Stimulated activated CD4-positive, alpha-beta T cell treated with anti-CD3 and anti-CD28 coated beads, Interleukin-15, amount 100 ng/mL, for 1 hour (primary cell): ENCODE data around the gene PWP1.

Experiments
- DNase-seq, 2 donors: peaks; one replicate each; pipeline ENCODE4 v3.0.0-alpha.2; 2020; ENCODE audit warnings: low read depth in 1 of 2, low spot score in 1 of 2

PWP1 gene

DNA sequence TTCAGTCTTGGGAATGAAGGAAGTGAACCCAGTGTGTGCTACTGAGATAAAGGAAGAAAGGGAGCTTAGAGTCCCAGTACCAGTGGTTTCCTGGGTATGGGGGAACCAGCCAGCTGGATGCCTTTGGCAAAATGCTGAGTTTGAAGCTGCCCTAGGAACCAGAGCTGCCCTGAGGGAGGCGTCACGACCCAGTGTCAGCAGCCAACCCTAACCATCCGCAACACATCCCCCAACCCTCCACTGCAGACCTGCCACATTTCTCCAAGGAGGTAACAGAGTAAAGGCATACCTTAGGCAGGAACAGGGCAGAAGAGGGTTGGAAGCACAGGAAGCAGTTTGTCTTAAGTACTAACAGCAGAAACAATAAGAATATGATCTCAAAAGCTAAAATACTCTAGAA, 46.8 kb downstream of the PWP1 start:
- DNase-seq = no peak

DNA sequence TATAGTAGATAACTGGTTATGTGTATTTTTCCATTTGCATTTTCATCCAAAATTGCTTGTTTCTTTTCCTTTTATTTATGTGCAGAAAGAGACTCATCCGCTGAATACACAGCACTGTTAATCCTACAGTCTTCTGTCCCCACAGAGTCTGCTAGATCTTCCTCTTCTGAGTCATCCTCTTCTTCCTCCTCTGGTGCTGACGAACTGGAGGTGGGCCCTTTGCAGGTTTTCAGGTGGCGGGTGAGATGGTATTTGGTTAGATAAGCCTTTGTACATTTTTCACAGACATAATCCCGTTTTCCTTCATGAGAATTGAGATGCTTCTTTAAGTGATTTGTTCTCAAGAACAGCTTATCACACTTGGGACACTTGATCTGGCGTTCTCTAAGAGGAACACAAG, 48.5 kb downstream of the PWP1 start:
- no peak for DNase-seq

DNA sequence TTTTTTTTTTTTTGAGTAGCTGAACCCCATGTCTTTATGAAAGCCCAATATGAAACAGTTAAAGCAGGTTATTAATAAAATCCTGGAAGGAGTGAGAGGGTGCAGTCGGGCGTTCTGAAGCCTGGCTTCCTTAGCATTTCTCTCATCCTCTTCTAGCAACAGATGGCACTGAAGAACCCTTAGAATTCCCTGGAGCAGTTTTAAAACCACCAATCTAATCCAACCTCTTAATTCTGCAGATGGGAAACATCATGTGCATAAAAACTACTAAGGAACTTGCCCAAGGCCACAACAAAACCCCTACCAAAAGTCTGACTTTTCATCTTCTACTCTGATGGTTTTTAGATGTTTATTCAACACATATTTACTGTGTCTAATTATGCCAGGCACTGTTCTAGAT, 50.2 kb downstream of the PWP1 start:
- no peak for DNase-seq

DNA sequence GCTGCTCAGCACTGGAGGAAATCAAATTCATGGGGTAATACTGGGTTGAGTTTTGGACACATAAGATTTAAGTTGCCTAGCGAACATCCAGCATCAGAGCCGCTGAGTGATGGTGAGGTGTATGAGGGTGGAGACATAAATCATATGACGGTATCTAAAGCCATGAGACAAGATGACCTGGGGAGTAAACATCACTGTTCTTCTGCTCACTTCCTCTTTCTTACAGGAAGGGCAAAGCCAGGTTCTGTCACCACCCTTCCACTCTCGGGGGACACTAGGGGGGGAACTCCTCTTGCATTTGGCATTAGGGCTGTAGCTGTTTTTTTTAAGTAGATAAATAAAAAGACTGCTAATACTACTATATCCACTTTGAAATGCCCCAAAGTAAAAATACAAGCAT, 51.3 kb downstream of the PWP1 start:
- no peak for DNase-seq

DNA sequence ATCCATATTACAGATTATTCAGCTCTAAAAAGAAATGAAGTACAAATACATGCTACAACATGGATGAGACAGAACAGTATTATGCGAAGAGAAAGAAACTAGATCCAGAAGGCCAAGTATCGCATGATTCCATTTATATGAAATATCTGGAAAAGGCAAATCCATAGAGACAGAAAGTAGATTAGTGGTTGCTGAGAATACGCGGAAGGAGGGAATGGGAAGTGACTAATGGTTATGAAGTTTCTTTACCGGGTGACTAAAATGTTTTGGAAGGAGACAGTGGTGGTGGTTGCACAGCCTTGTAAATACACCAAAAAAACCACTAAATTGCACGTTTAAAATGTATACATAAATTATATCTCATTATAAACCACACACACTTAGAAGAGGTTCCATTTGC, 62.9 kb downstream of the PWP1 start:
- no peak for DNase-seq

DNA sequence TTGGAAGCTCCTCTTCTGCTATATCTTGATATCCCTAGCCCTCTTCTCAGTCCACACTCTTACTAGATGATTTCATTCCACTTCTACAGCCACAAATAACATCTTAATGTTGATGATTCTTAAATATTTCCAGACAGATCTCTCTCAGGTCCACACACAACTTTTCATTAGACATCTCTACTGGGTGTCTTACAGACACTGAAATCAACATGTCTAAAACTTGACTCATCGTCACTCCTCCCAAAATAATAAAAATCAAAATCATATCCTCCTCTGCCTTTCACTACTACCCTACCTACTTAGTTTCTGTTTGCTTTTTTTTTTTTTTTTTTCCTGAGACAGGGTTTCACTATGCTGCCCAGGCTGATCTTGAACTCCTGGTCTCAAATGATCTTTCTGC, 63.5 kb downstream of the PWP1 start:
- no peak for DNase-seq

DNA sequence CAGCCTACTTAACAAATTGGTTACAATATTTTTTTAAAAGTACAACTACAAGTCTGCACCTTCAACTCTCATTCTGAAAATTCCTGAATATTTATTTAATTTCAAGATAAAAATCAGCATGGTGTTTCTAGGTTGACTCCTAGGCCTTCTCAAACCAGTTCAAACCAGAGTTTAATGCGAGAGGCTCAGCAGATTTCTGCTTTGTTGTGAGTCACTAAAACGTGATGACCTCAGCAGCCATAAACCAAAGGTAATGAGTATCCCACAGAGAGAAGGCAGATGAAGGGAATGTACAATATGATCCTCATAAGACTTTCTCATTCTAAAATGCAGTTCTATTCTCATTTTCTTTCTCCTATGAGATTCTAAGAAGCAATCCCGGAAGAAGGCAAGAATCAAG, 73.8 kb downstream of the PWP1 start:
- no peak for DNase-seq

DNA sequence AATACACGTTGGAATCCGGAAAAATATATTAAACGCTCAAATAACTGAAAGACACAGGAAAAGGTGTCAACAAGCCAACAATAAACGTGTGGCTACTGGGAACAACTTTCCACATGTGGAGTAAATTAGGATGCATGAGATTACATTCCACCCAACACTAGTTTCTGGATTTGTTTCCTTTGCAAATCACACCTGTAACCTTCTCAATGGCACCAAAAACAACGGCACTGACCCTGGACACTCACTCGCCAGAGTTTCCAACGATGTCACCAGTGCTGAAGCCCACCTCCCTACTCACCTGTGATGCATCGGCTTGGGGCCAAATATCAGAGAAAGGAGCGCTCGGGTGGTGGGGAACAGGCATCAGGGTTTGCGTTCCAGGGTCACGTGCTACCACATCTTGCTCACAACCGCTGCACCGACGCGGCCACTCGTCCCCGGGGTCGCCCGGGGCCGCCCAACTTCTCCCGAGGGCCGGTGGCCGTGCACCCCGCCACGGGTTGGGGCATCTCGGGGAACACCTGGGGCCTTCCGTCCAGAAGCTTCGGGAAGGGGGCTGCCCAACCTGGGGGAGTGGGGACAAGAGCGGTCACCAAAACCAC, 74.7 kb downstream of the PWP1 start:
- DNase-seq = no peak

DNA sequence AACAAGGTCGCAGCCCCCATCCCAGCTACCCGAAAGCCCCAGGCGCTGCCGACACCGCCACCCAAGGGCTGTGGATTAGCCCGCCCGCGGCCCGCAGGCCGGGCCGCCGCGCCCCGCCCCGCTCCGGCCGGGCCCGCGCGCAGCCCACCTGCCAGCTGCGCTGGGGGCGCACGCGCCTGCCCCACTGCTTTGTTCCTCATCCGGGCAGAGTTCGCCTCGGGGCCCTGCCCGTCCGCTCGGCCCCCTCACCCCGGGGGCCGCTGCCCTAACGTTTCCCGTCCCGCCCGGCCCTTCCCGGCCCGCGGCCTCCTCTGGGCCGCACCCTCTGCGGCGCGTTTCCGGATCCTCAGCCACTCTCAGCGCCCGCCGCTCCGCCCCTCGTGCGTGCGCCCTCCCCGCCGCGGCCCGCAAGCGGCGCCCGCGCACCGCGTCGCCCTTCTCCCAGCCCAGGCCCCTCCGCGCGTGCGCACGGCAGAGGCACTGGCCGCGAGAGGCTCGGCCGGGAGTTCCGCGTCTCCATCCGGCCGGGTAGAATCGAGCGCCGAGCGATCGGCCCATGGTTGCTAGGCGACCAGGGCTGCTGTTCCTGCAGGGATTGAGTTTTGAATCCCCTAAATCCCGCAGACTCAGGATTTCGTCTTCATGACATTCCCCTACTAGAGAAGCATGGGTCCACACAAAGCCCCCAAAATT, 75.4 kb downstream of the PWP1 start, which contains the start of gene PRDM4:
Gene PRDM4 (minus strand): TSS at position 329 of the 693 bp plus-strand sequence. CDS start 622 bp downstream, outside the sequence.
- DNase-seq = peak; percentile 83 to 84

DNA sequence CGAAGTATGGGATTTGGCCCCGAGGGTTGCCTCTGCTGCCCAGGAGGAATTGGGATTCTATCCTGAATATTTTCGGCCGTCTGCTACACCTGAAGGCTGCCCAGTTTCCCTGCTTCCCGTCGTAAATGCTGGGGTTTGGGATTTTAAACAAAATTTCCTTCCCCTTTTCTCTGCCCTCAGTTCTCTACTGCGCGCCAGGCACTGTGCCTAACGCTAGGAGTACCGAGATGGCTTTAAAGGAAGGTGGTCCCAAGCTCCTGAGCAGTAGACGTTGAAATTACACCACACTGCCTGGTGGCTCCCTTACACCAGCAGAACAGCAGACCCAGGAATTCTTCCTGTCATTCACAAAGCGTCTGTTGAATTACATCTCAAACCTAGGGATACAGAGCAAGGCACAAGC, 75.9 kb downstream of the PWP1 start:
- DNase-seq = no peak
